HG03565 (cell line): ENCODE results near the gene PRM2.
A peak's percentile ranks its signal among the peaks of the same experiment; 100 is the strongest.
"Not testable (repeated sequence)": the region's sequence is repeated elsewhere in the genome, so short reads cannot be mapped to it uniquely, and the experiment has no call there.

Source experiments
- ATAC-seq: cut with Tn5 transposase; IDR thresholded peaks from one replicate; pipeline ENCODE4 v1.9.1; 2021; ENCODE audit warnings: mild to moderate bottlenecking, moderate library complexity; ENCODE audit not compliant: unreplicated experiment

PRM2 gene

GRCh38 chr16:11307639-11308492 lies 31.6 kb upstream of the PRM2 start:
- ATAC-seq: no peak

GRCh38 chr16:11306997-11307638 lies 30.8 kb upstream of the PRM2 start:
- no peak for ATAC-seq

- no peak for ATAC-seq
Measured at GRCh38 chr16:11306381-11306780, 30.1 kb upstream of the PRM2 start.

- no peak for ATAC-seq
Measured at GRCh38 chr16:11303405-11304138, 27.3 kb upstream of the PRM2 start.

- ATAC-seq: no peak
Measured at GRCh38 chr16:11302977-11303376, 26.7 kb upstream of the PRM2 start.

GRCh38 chr16:11301645-11302501 lies 25.6 kb upstream of the PRM2 start:
- ATAC-seq: no peak

GRCh38 chr16:11300560-11300892 lies 24.2 kb upstream of the PRM2 start:
- no peak for ATAC-seq

- ATAC-seq: no peak
Measured at GRCh38 chr16:11299865-11300559, 23.7 kb upstream of the PRM2 start.

- ATAC-seq: not testable (repeated sequence)
Measured at GRCh38 chr16:11298950-11299547, 22.8 kb upstream of the PRM2 start.

- ATAC-seq: no peak
Measured at GRCh38 chr16:11298143-11298900, 22.0 kb upstream of the PRM2 start.

GRCh38 chr16:11297492-11298142 lies 21.3 kb upstream of the PRM2 start:
- peak; percentile 65 for ATAC-seq

- no peak for ATAC-seq
Measured at GRCh38 chr16:11296706-11297491, 20.6 kb upstream of the PRM2 start.

- ATAC-seq: no peak
Measured at GRCh38 chr16:11296351-11296705, 20.0 kb upstream of the PRM2 start.

- ATAC-seq: no peak
Measured at GRCh38 chr16:11295672-11296071, 19.4 kb upstream of the PRM2 start.

GRCh38 chr16:11292076-11292748 lies 15.9 kb upstream of the PRM2 start:
- ATAC-seq: no peak

- ATAC-seq: no peak
Measured at GRCh38 chr16:11291091-11291703, 14.9 kb upstream of the PRM2 start.
